H9 (cell line): Measurements from ENCODE around the gene HACL1. TPM values are rescaled to one million over a fixed set of nuclear protein-coding genes. Genes with fewer than 3 reads are reported as not detected.

Experiments
- DNase-seq: peaks from one replicate; pipeline ENCODE4 v3.0.0-alpha.2; 2017
- H2AFZ ChIP-seq: one replicate; pipeline ENCODE4 v1.6.1; 2013; ENCODE audit warnings: mild to moderate bottlenecking, low read length, control low read depth, moderate library complexity
- H2AK5ac ChIP-seq: 2 replicates; pipeline ENCODE4 v1.6.1; 2013; ENCODE audit warnings: low read length, control low read depth, mixed read lengths; ENCODE audit not compliant: insufficient read length
- H2BK120ac ChIP-seq: one replicate; pipeline ENCODE4 v1.6.1; 2013; ENCODE audit warnings: low read depth, mild to moderate bottlenecking, low read length, control low read depth, inconsistent platforms; ENCODE audit not compliant: poor library complexity, severe bottlenecking
- H2BK12ac ChIP-seq: 2 replicates; pipeline ENCODE4 v1.6.1; 2013; ENCODE audit warnings: low read length, control low read depth, mixed read lengths, low read depth; ENCODE audit not compliant: insufficient read length
- H2BK15ac ChIP-seq: 2 replicates; pipeline ENCODE4 v1.6.1; 2013; ENCODE audit warnings: low read depth, low read length, control low read depth
- H2BK20ac ChIP-seq: one replicate; pipeline ENCODE4 v1.6.1; 2013; ENCODE audit warnings: low read depth, mild to moderate bottlenecking, low read length, control low read depth, inconsistent platforms; ENCODE audit not compliant: poor library complexity, severe bottlenecking
- H2BK5ac ChIP-seq: 2 replicates; pipeline ENCODE4 v1.6.1; 2013; ENCODE audit warnings: low read length, control low read depth, mixed read lengths; ENCODE audit not compliant: insufficient read length
- H3K14ac ChIP-seq: 2 replicates; pipeline ENCODE4 v1.6.1; 2013; ENCODE audit warnings: low read length, control low read depth; ENCODE audit not compliant: insufficient read depth
- H3K18ac ChIP-seq: 2 replicates; pipeline ENCODE4 v1.6.1; 2013; ENCODE audit warnings: low read depth, mild to moderate bottlenecking, mixed read lengths, low read length, control low read depth; ENCODE audit not compliant: insufficient read length
- H3K23ac ChIP-seq: 2 replicates; pipeline ENCODE4 v1.6.1; 2013; ENCODE audit warnings: low read length, control low read depth, mixed read lengths, low read depth; ENCODE audit not compliant: insufficient read length
- H3K23me2 ChIP-seq: 2 replicates; pipeline ENCODE4 v1.6.1; 2013; ENCODE audit warnings: low read depth, mild to moderate bottlenecking, mixed read lengths, low read length, control low read depth; ENCODE audit not compliant: insufficient read length, poor library complexity, severe bottlenecking
- H3K27ac ChIP-seq: 2 replicates; pipeline ENCODE4 v1.5.1; 2013; ENCODE audit warnings: low read length, control low read depth, mixed read lengths, low read depth; ENCODE audit not compliant: insufficient read length
- H3K27me3 ChIP-seq: 2 replicates; pipeline ENCODE4 v1.6.1; 2013; ENCODE audit warnings: low read length, control low read depth, inconsistent platforms; ENCODE audit not compliant: insufficient read depth
- H3K4ac ChIP-seq: 2 replicates; pipeline ENCODE4 v1.6.1; 2013; ENCODE audit warnings: low read depth, mild to moderate bottlenecking, control low read depth, inconsistent platforms, low read length, moderate library complexity
- H3K4me1 ChIP-seq: 2 replicates; pipeline ENCODE4 v1.6.1; 2013; ENCODE audit warnings: low read length, control low read depth, inconsistent platforms; ENCODE audit not compliant: insufficient read depth
- H3K4me2 ChIP-seq: 2 replicates; pipeline ENCODE4 v1.6.1; 2013; ENCODE audit warnings: low read length, control low read depth, mixed read lengths; ENCODE audit not compliant: insufficient read length, insufficient read depth
- H3K56ac ChIP-seq: 2 replicates; pipeline ENCODE4 v1.6.1; 2013; ENCODE audit warnings: low read depth, mild to moderate bottlenecking, mixed read lengths, low read length, control low read depth; ENCODE audit not compliant: insufficient read length
- H3K79me1 ChIP-seq: 2 replicates; pipeline ENCODE4 v1.6.1; 2013; ENCODE audit warnings: low read depth, mild to moderate bottlenecking, moderate library complexity, low read length, control low read depth, inconsistent platforms; ENCODE audit not compliant: insufficient read depth, poor library complexity, severe bottlenecking
- H3K79me2 ChIP-seq: 2 replicates; pipeline ENCODE4 v1.6.1; 2013; ENCODE audit warnings: low read length, control low read depth, inconsistent platforms; ENCODE audit not compliant: insufficient read depth
- H3K9ac ChIP-seq: 2 replicates; pipeline ENCODE4 v1.6.1; 2013; ENCODE audit warnings: low read length, control low read depth, mixed read lengths; ENCODE audit not compliant: insufficient read length; ENCODE audit errors: extremely low read depth
- H3K9me3 ChIP-seq: one replicate; pipeline ENCODE4 v1.6.1; 2013; ENCODE audit warnings: low read depth, low read length, inconsistent platforms; ENCODE audit not compliant: control insufficient read depth
- H3T11ph ChIP-seq: one replicate; pipeline ENCODE4 v1.6.1; 2013; ENCODE audit warnings: mild to moderate bottlenecking, low read length, control low read depth, inconsistent platforms
- H4K20me1 ChIP-seq: one replicate; pipeline ENCODE4 v1.6.1; 2013; ENCODE audit not compliant: control insufficient read depth, insufficient read length, insufficient read depth
- H4K5ac ChIP-seq: 2 replicates; pipeline ENCODE4 v1.6.1; 2013; ENCODE audit warnings: low read depth, mild to moderate bottlenecking, mixed read lengths, low read length, control low read depth; ENCODE audit not compliant: insufficient read length
- H4K8ac ChIP-seq: replicated peaks from 2 replicates; pipeline ENCODE4 v1.6.1; 2013; ENCODE audit warnings: low read length, control low read depth, mixed read lengths, low read depth; ENCODE audit not compliant: insufficient read length
- H4K91ac ChIP-seq: 2 replicates; pipeline ENCODE4 v1.6.1; 2013; ENCODE audit warnings: low read depth, mild to moderate bottlenecking, moderate library complexity, mixed read lengths, low read length, control low read depth; ENCODE audit not compliant: insufficient read length
- H3K27ac Mint-ChIP-seq, 3 experiments: 2 replicates in 2 of 3; 3 replicates in 1 of 3; pipeline ENCODE4 v1.8.0; 2020 to 2021; ENCODE audit warnings: mixed read lengths in 3 of 3, mild to moderate bottlenecking in 1 of 3, moderate library complexity in 1 of 3
- H3K27me3 Mint-ChIP-seq: 2 replicates; pipeline ENCODE4 v1.8.0; 2021; ENCODE audit warnings: low read depth, mild to moderate bottlenecking, moderate library complexity, mixed read lengths
- H3K36me3 Mint-ChIP-seq, 3 experiments: 2 replicates in 2 of 3; 3 replicates in 1 of 3; pipeline ENCODE4 v1.8.0; 2020 to 2021; ENCODE audit warnings: low read depth in 3 of 3, mixed read lengths in 3 of 3; ENCODE audit not compliant: insufficient read depth in 1 of 3
- H3K4me1 Mint-ChIP-seq, 2 experiments: 2 replicates each; pipeline ENCODE4 v1.8.0; 2020; ENCODE audit warnings: mixed read lengths in 2 of 2
- H3K4me3 Mint-ChIP-seq, 2 experiments: 2 replicates in 1 of 2; 3 replicates in 1 of 2; pipeline ENCODE4 v1.8.0; 2020 to 2021; ENCODE audit warnings: mild to moderate bottlenecking in 2 of 2, mixed read lengths in 2 of 2, moderate library complexity in 1 of 2
- H3K9me3 Mint-ChIP-seq, 2 experiments: 2 replicates in 1 of 2; 3 replicates in 1 of 2; pipeline ENCODE4 v1.8.0; 2020; ENCODE audit warnings: mild to moderate bottlenecking in 2 of 2, mixed read lengths in 2 of 2, moderate library complexity in 1 of 2
- WGBS: extraction: QIAGEN DNeasy Blood & Tissue Kit; methylation state at CpG from one replicate; pipeline ENCODE4 v1.1.7; 2013; ENCODE audit warnings: missing lambda C conversion rate, low lambda C conversion rate, mixed read lengths; ENCODE audit not compliant: insufficient read length; ENCODE audit errors: extremely low coverage; 5-methylcytosine and 5-hydroxymethylcytosine counted together
- total RNA-seq: library from RNA; stranded (reverse); gene quantifications from 2 replicates; pipeline ENCODE4 v1.2.1, GENCODE V29; 2021
- TF ChIP-seq, protein P1 (sequence below): fragments of 200-600 bp; sonication (generic); conservative IDR thresholded peaks from 3 replicates; pipeline ENCODE4 v1.8.0; 2021; ENCODE audit warnings: antibody characterized with exemption, mild to moderate bottlenecking

HACL1 gene
- total RNA-seq, 1 experiment from 2014 or later: 52.6 TPM

- Histone ChIP-seq H3K4me1 (peaks cover 21% of the 10 kb centered on the region), H2AFZ (no peak overlapping the region), H3K18ac (no peak overlapping the region), H2BK12ac (no peak overlapping the region), H4K5ac (no peak overlapping the region), H3K79me1 (no peaks in the 10 kb centered on the region), H3K27ac (no peak overlapping the region), H3K56ac (no peak overlapping the region), H3K9me3 (no peaks in the 10 kb centered on the region), H2BK20ac (no peak overlapping the region), H3K14ac (no peak overlapping the region), H3K4me2 (no peak overlapping the region), H2AK5ac (no peak overlapping the region), H2BK5ac (no peak overlapping the region), H4K20me1 (no peaks in the 10 kb centered on the region), H3K79me2 (no peaks in the 10 kb centered on the region), H2BK15ac (no peak overlapping the region), H3K9ac (no peak overlapping the region), H3K23me2 (no peaks in the 10 kb centered on the region), H2BK120ac (no peak overlapping the region), H4K91ac (no peak overlapping the region), H4K8ac (no peak overlapping the region), H3K23ac (no peak overlapping the region), H3K4ac (no peak overlapping the region), H3T11ph (no peak overlapping the region), H3K27me3 (no peaks in the 10 kb centered on the region)
- no peaks in the 10 kb centered on the region for H3K9me3 Mint-ChIP-seq
- no peak for DNase-seq
- H3K27me3 Mint-ChIP-seq: no peaks in the 10 kb centered on the region
- H3K4me3 Mint-ChIP-seq: no peak overlapping the region; a peak in 1 of 5 replicates
- H3K36me3 Mint-ChIP-seq: peaks cover 4 to 5% (median 4%) of the 10 kb centered on the region in 3 experiments; a peak in 4 of 7 replicates
- WGBS: no CpG with 5 or more reads among the region's 2 CpGs
- TF ChIP-seq, protein P1, sequence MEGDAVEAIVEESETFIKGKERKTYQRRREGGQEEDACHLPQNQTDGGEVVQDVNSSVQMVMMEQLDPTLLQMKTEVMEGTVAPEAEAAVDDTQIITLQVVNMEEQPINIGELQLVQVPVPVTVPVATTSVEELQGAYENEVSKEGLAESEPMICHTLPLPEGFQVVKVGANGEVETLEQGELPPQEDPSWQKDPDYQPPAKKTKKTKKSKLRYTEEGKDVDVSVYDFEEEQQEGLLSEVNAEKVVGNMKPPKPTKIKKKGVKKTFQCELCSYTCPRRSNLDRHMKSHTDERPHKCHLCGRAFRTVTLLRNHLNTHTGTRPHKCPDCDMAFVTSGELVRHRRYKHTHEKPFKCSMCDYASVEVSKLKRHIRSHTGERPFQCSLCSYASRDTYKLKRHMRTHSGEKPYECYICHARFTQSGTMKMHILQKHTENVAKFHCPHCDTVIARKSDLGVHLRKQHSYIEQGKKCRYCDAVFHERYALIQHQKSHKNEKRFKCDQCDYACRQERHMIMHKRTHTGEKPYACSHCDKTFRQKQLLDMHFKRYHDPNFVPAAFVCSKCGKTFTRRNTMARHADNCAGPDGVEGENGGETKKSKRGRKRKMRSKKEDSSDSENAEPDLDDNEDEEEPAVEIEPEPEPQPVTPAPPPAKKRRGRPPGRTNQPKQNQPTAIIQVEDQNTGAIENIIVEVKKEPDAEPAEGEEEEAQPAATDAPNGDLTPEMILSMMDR: no peak
- peaks cover 66 to 72% of the 10 kb centered on the region in 2 experiments for H3K4me1 Mint-ChIP-seq
- peak overlapping the region in 1 of 3 experiments; percentile 76; a peak in 1 of 7 replicates for H3K27ac Mint-ChIP-seq
These were observed 33.3 kb upstream of the HACL1 start for GRCh38 chr3:15634671-15635070.
